HCT116 (cell line): ENCODE results near the gene PROX2. TPM values are rescaled to one million over a fixed set of nuclear protein-coding genes. Genes with fewer than 3 reads are reported as not detected.

Experiments used
- ATAC-seq: fragments of 200-7000 bp; cut with Tn5 transposase; 2 replicates; pipeline ENCODE4 v1.9.1; 2020; ENCODE audit warnings: mild to moderate bottlenecking, moderate library complexity
- BruUV-seq: library from RNA; stranded (reverse); fragments of 400-500 nt; replicated peaks from 2 replicates; lab custom pipeline; 2021; lab: Mats Ljungman, UMichigan
- CTCF ChIA-PET: fragments of 300-600 bp; sonication (Branson Sonifier 250); formaldehyde crosslinking; loops from one replicate; lab custom pipeline; 2021; ENCODE audit warnings: antibody characterized with exemption; lab: Charles Lee
- POLR2A ChIA-PET: fragments of 300-600, 350-600 bp; sonication (Branson Sonifier 250); formaldehyde crosslinking; loops from one replicate; lab custom pipeline; 2021; ENCODE audit warnings: antibody characterized with exemption; lab: Charles Lee
- RAD21 ChIA-PET, 2 experiments: fragments of 300-600 bp; sonication (Branson Sonifier 250); formaldehyde crosslinking; loops; one replicate each; lab custom pipeline; 2023; ENCODE audit warnings: low total read pairs in 2 of 2; ENCODE audit not compliant: uncharacterized antibody in 2 of 2, unreplicated experiment in 2 of 2, low non-redundant PET in 1 of 2; lab: Charles Lee
- DNase-seq: peaks from one replicate; pipeline ENCODE4 v3.0.0-alpha.2; 2010; ENCODE audit warnings: low read depth, low spot score
- H2AFZ ChIP-seq: fragments of 200-600 bp; shearing (Covaris generic), sonication (generic); 2 replicates; pipeline ENCODE4 v1.6.1; 2017; ENCODE audit warnings: low read depth, mixed run types, mixed read lengths, antibody characterized with exemption, low read length; ENCODE audit not compliant: poor library complexity, severe bottlenecking
- H3K27ac ChIP-seq: 2 replicates; pipeline ENCODE4 v1.5.1; 2012; ENCODE audit warnings: low read depth, low read length
- H3K27me3 ChIP-seq: fragments of 200-600 bp; sonication (generic); 2 replicates; pipeline ENCODE4 v1.6.1; 2016; ENCODE audit warnings: mixed run types, low read length, mixed read lengths; ENCODE audit not compliant: insufficient read depth
- H3K36me3 ChIP-seq, 2 experiments: fragments of 200-500 bp in 1 of 2; fragments of 200-600 bp in 1 of 2; sonication (Bioruptor generic) in 1 of 2; sonication (generic) in 1 of 2; 2 replicates each; pipeline versions ENCODE4 v1.5.1 to v1.6.1; 2014 to 2016; ENCODE audit warnings: low read length in 2 of 2, inconsistent platforms in 1 of 2, mixed read lengths in 1 of 2, mixed run types in 1 of 2; ENCODE audit not compliant: insufficient read depth in 2 of 2, control insufficient read depth in 1 of 2
- H3K4me1 ChIP-seq, 2 experiments: fragments of 200-600 bp in 1 of 2; sonication (generic) in 1 of 2; 2 replicates each; pipeline versions ENCODE4 v1.5.1 to v1.6.1; 2012 to 2017; ENCODE audit warnings: low read length in 2 of 2, inconsistent platforms in 1 of 2, mild to moderate bottlenecking in 1 of 2, mixed read lengths in 1 of 2, mixed run types in 1 of 2, moderate library complexity in 1 of 2; ENCODE audit not compliant: insufficient read depth in 2 of 2, control insufficient read depth in 1 of 2
- H3K4me2 ChIP-seq: fragments of 200-600 bp; sonication (generic); 2 replicates; pipeline ENCODE4 v1.6.1; 2017; ENCODE audit warnings: mixed run types, low read length, mixed read lengths
- H3K4me3 ChIP-seq, 2 experiments: fragments of 200-600 bp in 1 of 2; sonication (generic) in 1 of 2; replicated peaks in 1 of 2; 2 replicates each; pipeline ENCODE4 v1.5.1; 2011 to 2016; ENCODE audit warnings: low read length in 2 of 2, control low read depth in 1 of 2, low read depth in 1 of 2, mild to moderate bottlenecking in 1 of 2, mixed read lengths in 1 of 2, mixed run types in 1 of 2
- H3K79me2 ChIP-seq: fragments of 200-600 bp; sonication (generic); 2 replicates; pipeline ENCODE4 v1.6.1; 2017; ENCODE audit warnings: mild to moderate bottlenecking, mixed run types, low read length, moderate library complexity, mixed read lengths; ENCODE audit not compliant: insufficient read depth
- H3K9ac ChIP-seq: fragments of 200-600 bp; sonication (generic); 2 replicates; pipeline ENCODE4 v1.6.1; 2016; ENCODE audit warnings: low read length, mixed read lengths
- H3K9me2 ChIP-seq: fragments of 200-600 bp; sonication (generic), shearing (Covaris generic); 2 replicates; pipeline ENCODE4 v1.6.1; 2017; ENCODE audit warnings: mixed run types, mild to moderate bottlenecking, moderate library complexity; ENCODE audit not compliant: insufficient read depth
- H3K9me3 ChIP-seq, 2 experiments: fragments of 200-500 bp in 1 of 2; fragments of 200-600 bp in 1 of 2; sonication (Bioruptor generic) in 1 of 2; sonication (generic) in 1 of 2; 2 replicates each; pipeline ENCODE4 v1.6.1; 2014 to 2017; ENCODE audit warnings: low read length in 2 of 2, mixed read lengths in 2 of 2, inconsistent platforms in 1 of 2, low read depth in 1 of 2, mild to moderate bottlenecking in 1 of 2, mixed run types in 1 of 2, moderate library complexity in 1 of 2; ENCODE audit not compliant: control insufficient read depth in 1 of 2, insufficient read depth in 1 of 2
- H4K20me1 ChIP-seq: fragments of 200-600 bp; sonication (generic), shearing (Covaris generic); 2 replicates; pipeline ENCODE4 v1.6.1; 2017; ENCODE audit warnings: mixed run types, mild to moderate bottlenecking, moderate library complexity; ENCODE audit not compliant: insufficient read depth
- CBX3 ChIP-seq: IDR thresholded peaks from 2 replicates; pipeline ENCODE4 v1.6.1; 2012; ENCODE audit warnings: low read depth
- CEBPB ChIP-seq: IDR thresholded peaks from 2 replicates; pipeline ENCODE4 v1.6.1; 2012; ENCODE audit warnings: low read depth
- EGR1 ChIP-seq: IDR thresholded peaks from 2 replicates; pipeline ENCODE4 v1.6.1; 2012; ENCODE audit warnings: low read depth
- ELF1 ChIP-seq: IDR thresholded peaks from 2 replicates; pipeline ENCODE4 v1.6.1; 2012; ENCODE audit warnings: low read depth, borderline replicate concordance
- EZH2 ChIP-seq: fragments of 200-600 bp; sonication (generic); IDR thresholded peaks from 2 replicates; pipeline ENCODE4 v1.6.1; 2017; ENCODE audit warnings: antibody characterized with exemption, mixed run types
- EZH2phosphoT487 ChIP-seq: fragments of 200-600 bp; IDR thresholded peaks from 2 replicates; pipeline ENCODE4 v1.6.1; 2018; ENCODE audit warnings: antibody characterized with exemption, borderline replicate concordance
- FOSL1 ChIP-seq: IDR thresholded peaks from 2 replicates; pipeline ENCODE4 v1.6.1; 2012; ENCODE audit warnings: low read depth
- POLR2AphosphoS5 ChIP-seq: IDR thresholded peaks from 2 replicates; pipeline ENCODE4 v1.6.1; 2011; ENCODE audit warnings: mild to moderate bottlenecking, low read depth, low read length, moderate library complexity
- SIN3A ChIP-seq: IDR thresholded peaks from 2 replicates; pipeline ENCODE4 v1.6.1; 2012; ENCODE audit warnings: low read depth
- SP1 ChIP-seq: IDR thresholded peaks from 2 replicates; pipeline ENCODE4 v1.6.1; 2012; ENCODE audit warnings: low read depth
- YY1 ChIP-seq: IDR thresholded peaks from 2 replicates; pipeline ENCODE4 v1.6.1; 2011; ENCODE audit warnings: low read length, low read depth, moderate library complexity, mild to moderate bottlenecking; ENCODE audit not compliant: insufficient replicate concordance; ENCODE audit errors: extremely low read depth
- ZNF274 ChIP-seq: fragments of 200-500 bp; sonication (Bioruptor generic); IDR thresholded peaks from 2 replicates; pipeline ENCODE4 v1.6.1; 2014; ENCODE audit warnings: mild to moderate bottlenecking, low read depth, low read length, inconsistent platforms
- intact Hi-C: fragments of 100-400 bp; cut with micrococcal nuclease; formaldehyde crosslinking; loops from 2 replicates; pipeline ENCODE4 v1.10.0; 2022
- total RNA-seq: library from RNA; stranded (reverse); gene quantifications from one replicate; pipeline ENCODE4 v1.2.1, GENCODE V29; 2021; ENCODE audit not compliant: unreplicated experiment
- TF ChIP-seq, protein P1 (sequence below), 3 experiments: fragments of 200-600 bp in 1 of 3; sonication (generic) in 1 of 3; IDR thresholded peaks in 2 of 3; conservative IDR thresholded peaks in 1 of 3; 2 replicates each; pipeline ENCODE4 v1.5.1; 2012 to 2017; ENCODE audit warnings: low read depth in 2 of 3, low read length in 2 of 3, antibody characterized with exemption in 1 of 3, borderline replicate concordance in 1 of 3, control low read depth in 1 of 3, mild to moderate bottlenecking in 1 of 3, mixed read lengths in 1 of 3, mixed run types in 1 of 3, moderate library complexity in 1 of 3; ENCODE audit not compliant: insufficient read depth in 1 of 3
- TF ChIP-seq, protein P2 (sequence below): IDR thresholded peaks from 2 replicates; pipeline ENCODE4 v1.6.1; 2012

PROX2 gene
- total RNA-seq, 1 experiment from 2014 or later, result not detected

DNA sequence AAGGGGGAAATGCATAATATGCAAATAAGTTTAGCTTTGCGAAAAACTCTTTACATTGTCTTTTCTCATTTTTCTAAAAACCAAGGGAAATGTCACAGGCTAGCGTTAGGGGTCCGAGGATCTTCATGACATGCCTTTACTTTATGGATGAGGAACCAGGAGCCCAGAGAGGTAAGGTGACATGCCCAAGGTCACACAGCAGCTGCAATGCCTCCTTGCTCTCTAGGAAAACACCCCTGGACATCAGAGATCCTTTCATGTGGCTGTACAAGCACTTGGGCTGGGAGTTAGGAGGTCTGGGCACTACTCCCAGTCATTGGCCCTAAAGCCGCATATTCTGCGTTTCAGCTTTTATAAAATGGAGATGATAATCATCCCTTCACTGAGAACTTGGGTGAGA is 741 bp downstream of the PROX2 start (continued):
- TF ChIP-seq, protein P1, sequence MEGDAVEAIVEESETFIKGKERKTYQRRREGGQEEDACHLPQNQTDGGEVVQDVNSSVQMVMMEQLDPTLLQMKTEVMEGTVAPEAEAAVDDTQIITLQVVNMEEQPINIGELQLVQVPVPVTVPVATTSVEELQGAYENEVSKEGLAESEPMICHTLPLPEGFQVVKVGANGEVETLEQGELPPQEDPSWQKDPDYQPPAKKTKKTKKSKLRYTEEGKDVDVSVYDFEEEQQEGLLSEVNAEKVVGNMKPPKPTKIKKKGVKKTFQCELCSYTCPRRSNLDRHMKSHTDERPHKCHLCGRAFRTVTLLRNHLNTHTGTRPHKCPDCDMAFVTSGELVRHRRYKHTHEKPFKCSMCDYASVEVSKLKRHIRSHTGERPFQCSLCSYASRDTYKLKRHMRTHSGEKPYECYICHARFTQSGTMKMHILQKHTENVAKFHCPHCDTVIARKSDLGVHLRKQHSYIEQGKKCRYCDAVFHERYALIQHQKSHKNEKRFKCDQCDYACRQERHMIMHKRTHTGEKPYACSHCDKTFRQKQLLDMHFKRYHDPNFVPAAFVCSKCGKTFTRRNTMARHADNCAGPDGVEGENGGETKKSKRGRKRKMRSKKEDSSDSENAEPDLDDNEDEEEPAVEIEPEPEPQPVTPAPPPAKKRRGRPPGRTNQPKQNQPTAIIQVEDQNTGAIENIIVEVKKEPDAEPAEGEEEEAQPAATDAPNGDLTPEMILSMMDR (IDR thresholded peaks at IDR 0.05 in 2 of 3, conservative IDR thresholded peaks at IDR 0.05 in 1 of 3; ENCODE audit: borderline replicate concordance in 1 of 3, insufficient read depth in 1 of 3, low read depth in 2 of 3, low read length in 2 of 3), result no peak
- TF ChIP-seq SP1 (no peak), POLR2AphosphoS5 (no peak), EZH2 (no peak), ZNF274 (no peak), EZH2phosphoT487 (no peak), YY1 (no peak), EGR1 (no peak), SIN3A (no peak)
- TF ChIP-seq, protein P2, sequence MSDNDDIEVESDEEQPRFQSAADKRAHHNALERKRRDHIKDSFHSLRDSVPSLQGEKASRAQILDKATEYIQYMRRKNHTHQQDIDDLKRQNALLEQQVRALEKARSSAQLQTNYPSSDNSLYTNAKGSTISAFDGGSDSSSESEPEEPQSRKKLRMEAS, result no peak

DNA sequence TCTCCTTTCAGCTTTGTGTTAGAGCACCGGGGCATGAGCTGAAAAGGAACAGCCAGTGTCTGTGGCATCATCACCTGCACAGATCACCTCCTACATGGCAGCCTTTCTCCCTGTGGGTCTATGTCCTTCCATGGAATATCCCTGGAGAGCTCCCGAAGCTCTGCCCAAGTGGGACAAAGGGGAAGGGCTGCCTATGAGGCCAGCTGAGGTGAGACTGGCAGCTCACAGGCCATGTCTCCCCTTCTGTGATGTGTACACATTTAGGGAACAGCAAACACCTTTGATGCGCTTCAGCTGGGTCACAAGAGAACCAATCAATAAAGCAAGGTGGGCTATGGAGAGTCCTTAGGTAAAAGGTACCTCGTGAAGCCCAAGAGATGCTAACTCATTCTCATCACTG is 4.1 kb downstream of the PROX2 start:
- Histone ChIP-seq H2AFZ (no peak overlapping the region), H3K4me1 (no peaks in the 10 kb centered on the region), H4K20me1 (no peaks in the 10 kb centered on the region), H3K27ac (no peak overlapping the region), H3K9me2 (no peaks in the 10 kb centered on the region), H3K79me2 (no peaks in the 10 kb centered on the region), H3K36me3 (no peaks in the 10 kb centered on the region), H3K9ac (no peak overlapping the region), H3K4me3 (no peak overlapping the region), H3K27me3 (0 out of 2 replicates have a peak, but pooled peaks cover 3% of the 10 kb centered on the region), H3K4me2 (no peak overlapping the region), H3K9me3 (no peaks in the 10 kb centered on the region)
- DNase-seq, result no peak
- CTCF ChIA-PET, result interaction anchor here (7.1 kb wide), 1 partner anchor 11 kb away, joined by 54 read pairs; no protein-coding TSS in a partner anchor
- no peak for TF ChIP-seq CEBPB
- TF ChIP-seq FOSL1, result no peak
- TF ChIP-seq CBX3, result no peak
- TF ChIP-seq ELF1, result no peak
- no peak for TF ChIP-seq YY1
- no TSS peak for BruUV-seq
- ATAC-seq, result no peak
- intact Hi-C loops, result no loop called here
- RAD21 ChIA-PET, result no interaction called here
- POLR2A ChIA-PET, result interaction anchor here (0.9 kb wide), 1 partner anchor 16 kb away, joined by 3 read pairs; no protein-coding TSS in a partner anchor
